GM21526 (cell line): Measurements from ENCODE around the gene SNAP25.

ENCODE experiments used
- ATAC-seq: cut with Tn5 transposase; IDR thresholded peaks from one replicate; pipeline ENCODE4 v1.9.1; 2021; ENCODE audit warnings: moderate library complexity; ENCODE audit not compliant: unreplicated experiment, low FRiP score

The SNAP25 gene

DNA sequence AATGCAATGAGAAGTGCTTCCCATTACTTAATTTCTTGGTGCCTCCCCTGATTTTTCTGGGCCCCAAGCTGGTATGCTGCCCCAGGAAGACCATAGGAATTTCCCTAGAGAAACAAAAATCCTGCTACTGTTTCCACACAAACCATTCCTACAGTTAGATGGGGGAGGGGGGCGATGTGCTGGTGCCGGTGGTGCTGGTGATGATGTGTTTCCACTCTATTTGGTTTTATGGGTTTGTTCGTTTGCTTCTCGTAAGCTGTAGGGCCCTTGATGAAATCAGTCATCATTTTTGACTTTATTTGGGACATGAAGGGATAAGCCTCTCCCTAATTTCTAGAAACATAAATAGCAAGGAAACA lies 110.2 kb downstream of the SNAP25 start:
- no peak for ATAC-seq

DNA sequence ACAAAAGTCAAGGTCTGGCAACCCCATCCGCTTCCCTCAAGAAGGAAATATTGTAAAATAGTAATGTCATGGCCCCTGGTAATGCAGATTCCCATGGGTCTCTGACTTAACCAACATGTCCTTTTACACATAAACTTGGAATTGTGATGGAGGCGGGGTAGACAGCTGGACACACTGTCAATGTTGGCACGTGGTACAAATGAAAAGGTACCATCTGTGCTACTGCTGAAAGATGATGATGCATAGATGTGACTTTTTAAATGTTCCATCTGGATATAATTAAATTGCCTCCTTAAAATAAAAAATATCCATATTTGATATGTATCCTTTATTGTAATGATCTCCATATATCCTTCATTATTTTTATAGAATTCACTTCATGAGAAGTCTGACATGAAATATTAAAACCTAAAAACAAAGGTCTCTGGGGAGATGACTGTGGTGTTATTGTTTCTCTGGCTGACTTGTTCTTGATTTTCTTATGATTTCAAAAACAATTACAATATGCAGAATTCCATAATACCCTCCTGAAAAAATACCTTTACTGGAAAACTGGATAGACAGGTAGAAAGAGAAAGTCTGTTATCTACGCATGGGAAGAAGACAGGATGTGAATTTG lies 110.9 kb downstream of the SNAP25 start:
- ATAC-seq = no peak

DNA sequence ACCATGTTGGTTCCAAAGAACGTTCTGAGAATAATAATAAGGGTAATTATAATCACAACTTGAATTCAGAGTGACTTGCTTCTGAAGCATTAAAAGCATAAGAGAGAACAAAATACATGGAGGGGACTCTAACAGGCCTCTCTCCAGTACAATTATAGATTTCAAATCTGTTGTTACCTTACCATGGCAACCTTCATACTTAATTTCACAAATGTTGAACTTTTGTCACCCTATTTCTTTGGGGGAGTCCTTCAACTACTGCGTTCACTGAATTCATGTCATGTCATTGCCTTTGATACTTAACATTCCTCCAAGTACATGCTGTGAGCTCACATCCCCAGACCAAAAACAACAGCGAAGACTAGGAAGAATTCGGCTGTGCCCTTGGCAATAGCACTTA lies 111.4 kb downstream of the SNAP25 start:
- no peak for ATAC-seq

DNA sequence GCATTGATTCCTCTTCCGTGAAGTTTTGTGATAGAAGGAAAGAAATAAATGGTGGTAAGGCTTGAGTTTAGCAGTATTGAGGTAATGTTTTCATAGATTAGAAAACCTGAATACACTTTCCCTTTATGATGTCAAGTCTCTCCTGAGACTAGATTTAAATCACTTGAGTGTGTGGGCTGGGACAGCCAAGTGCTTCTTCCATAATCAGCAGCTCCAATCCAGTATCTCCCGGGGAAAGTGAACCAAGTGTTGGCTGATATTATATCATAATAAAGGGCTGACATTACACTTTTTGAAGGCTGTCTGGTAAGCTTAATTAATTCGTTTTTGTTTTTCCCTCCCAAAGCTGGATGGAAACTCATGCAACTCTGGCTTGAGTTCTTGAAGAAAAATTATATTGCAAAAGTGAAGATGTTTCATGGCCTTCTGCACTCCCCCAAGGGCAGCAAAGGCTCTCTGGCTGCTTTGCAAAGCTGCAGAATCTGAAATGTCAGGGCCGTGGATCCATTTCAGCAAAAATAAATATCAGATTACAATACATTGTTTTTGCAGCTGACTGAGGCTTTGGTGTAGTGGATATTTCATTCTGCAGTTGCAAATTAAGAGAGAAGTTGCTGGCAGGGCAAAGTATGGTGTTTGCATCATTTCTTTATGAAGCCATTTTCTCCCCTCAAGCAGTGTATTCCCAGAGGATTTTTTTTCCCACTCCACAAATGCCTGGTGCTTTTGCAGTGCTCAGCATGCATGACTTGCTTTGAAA lies 114.2 kb downstream of the SNAP25 start:
- ATAC-seq = no peak

DNA sequence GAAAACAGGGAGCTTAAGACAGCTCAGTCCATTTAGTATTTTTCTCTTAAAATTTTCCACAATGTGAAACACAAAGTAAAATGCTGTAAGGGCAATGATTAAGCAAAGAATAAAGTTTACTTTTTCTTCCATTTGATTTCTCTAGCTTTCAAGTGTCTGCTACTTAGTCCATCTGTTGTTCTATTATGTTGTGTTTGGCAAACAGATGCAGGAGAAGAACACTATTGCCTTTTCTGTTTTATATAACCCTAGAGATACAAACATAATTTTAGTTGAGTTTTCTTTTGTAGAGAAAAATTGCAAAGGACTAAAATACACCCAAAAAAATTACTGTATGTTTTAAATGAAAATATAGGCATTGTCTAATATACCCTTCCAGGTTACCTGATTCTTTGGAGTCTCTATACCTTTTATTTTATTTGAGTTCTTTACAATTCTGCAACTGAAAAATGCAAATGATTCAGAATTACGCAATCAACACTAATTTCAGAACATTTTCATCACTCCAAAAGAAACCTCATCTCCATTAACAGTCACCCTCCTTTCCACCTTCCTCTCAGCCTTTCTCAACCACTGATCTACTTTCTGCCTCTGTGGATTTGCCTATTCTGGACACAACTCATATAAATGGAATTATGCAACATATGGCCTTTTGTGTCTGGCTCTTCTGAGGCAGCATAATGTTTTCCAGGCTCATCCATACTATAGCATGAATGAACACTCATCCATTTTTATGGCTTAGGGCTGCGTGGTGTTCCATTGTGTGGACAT lies 118.5 kb downstream of the SNAP25 start:
- no peak for ATAC-seq

DNA sequence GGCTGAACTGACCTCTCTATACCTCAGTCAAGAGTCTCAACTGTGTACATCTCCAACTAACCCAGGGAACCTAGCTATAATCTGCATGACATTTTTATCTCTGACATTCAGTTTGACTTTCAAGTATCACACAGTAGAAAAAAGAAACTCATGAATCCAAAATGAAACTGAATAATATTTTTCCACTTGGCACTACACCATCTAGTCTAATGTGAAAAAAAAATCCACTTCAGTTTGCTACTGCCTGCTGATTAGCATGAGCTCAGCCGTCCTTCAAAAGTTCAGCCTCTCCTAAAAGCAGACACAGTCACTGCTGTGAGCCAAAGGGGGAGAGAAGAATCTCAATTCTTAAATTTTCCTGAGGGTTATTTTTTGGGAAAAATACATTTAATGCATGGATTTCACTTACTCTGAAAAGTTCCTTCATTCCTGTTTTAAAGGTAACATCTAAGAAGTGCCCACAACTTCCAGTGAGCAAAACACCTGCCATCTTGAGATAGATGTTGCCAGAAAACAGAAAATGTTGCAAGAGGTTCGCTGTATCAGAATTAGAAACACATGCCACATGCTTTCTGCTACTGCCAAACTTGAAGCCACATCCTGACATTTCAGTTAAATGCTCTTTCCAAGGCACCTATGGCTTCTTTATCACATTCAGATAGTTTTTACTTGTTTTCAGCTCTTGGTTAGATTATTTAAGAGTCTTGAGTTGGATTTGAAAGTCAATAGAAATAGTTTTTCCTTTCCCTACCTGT lies 120.0 kb downstream of the SNAP25 start:
- ATAC-seq = no peak

DNA sequence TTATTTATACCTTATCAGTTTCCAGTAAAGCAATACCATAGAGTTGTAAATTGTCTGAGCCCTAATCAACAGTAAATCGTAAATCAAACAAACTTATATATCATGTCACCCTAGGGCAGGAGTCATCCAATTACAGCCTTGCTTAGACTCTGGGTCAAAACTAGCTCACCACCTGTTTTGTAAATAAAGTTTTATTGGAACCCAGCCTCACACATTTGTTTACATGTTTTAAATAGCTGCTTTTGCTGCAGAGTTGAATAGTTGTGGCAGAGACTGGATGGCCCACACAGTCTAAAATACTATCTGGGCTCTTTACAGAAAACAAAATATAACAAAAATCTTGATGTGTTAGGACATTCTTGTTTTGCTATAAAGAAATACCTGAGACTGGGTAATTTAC lies 121.0 kb downstream of the SNAP25 start:
- ATAC-seq = no peak

DNA sequence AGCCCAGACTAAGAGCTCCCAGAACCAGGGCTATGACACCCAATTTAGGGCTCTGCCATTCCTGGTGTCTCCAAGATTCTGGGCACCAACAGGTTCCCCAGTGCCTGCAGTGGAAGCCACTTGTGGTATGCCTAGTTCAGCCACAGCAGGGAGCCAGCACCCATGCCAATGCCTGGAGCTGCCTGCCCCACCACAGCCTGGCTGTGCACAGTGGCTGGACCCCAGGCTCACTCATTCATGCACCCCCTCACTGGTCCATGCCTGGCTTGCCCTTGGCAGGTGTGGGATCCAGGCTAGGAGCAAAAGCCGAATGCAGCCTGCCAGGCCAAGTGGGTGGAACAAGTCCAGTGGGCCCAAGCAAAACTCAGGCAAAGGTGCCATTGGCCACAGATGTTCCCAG lies 123.5 kb downstream of the SNAP25 start:
- ATAC-seq = no peak

DNA sequence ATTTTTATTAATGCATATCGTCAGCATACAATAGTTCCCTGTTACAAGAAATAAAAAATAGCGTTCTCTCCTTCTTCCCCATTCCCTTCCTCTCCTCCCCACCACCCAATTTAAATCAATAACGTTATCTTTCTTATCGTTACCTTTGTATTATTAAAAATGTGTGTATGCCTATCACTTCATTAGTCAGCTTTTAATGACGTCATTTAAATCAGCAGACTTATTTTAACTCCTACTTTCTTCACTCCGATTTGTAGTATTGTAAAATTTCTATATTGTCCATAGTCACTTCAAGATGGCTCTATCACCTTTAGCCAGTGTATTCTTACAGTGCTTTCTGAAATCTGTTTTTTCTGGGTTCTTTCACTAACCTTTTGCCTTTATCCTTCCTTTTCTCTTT lies 126.3 kb downstream of the SNAP25 start:
- ATAC-seq = no peak

DNA sequence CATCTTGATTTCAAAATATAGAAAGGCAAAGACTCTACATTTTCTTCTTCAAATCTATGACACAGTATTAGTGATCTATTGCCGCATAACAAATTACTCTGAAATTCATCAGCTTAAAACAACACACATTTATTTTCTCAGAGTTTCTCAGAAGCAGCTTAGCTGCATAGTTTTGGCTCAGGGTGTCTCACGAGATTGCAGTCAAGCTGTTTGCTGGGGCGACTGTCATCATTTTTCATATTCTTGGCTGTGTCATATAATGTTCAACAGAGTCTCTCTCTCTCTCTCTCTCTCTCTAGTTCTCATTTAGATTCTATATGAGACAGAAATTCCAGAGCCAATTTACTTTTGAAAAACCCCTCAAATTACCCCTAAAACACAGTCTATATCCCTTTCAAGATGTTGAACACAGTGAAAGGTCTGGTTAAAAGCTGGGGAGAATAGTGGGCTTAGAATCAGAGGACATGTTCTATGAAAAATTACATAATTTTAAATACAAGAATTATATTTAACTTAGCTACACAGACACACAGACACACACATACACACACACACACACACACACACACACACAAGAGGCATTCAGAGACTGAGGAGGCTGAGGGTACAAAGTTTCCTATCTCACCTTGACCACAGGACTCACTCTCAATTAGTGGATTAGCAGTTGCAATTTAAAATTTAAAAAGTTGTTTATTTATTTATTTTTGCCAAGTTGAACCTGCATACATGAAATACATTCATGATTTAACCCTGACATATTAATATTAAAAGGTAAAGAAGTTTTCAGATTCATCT lies 128.7 kb downstream of the SNAP25 start:
- ATAC-seq = no peak

DNA sequence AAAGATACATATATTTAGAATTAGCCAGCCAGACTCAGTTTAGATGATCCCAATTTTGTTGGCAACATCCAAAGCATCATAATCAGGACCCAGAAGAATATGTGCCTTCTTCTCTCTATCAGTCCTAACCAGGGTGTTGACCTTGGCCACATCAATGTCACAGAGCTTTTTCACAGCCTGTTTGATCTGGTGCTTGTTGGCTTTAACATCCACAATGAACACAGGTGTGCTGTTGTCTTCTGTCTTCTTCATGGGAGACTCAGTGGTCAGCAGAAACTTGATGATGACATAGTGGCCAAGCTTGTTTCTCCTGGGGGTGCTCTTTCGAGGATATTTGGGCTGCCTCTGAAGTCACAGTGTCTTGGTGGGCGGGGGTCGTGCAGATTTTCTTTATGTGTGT lies 130.5 kb downstream of the SNAP25 start:
- ATAC-seq = no peak

DNA sequence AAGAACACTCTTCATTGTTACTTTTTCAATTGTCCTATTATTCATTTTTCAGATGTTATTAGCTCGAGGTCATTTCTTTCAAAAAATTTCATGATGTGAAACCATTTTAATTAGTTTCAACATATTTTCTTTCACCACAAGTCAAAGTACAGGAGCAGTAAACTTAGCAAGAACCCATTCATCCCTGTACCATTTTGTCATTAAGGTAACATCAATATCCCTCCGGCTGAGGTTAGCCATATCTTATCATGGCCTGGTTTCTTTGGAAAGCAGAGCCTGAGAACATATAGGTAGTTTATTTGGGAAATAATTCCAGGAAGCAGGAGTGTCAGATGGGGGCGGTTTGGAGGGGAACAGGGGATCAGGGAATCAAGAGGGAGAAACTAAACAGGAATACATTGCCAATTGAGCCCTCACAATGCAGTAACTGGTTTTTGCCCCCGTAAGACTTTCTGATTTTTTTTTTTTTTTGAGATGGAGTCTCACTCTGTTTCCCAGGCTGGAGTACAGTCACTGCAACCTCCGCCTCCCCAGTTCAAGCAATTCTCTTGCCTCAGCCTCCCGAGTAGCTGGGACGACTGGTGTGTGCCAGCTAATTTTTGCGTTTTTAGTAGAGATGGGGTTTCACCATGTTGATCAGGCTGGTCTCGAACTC lies 131.7 kb downstream of the SNAP25 start:
- no peak for ATAC-seq

DNA sequence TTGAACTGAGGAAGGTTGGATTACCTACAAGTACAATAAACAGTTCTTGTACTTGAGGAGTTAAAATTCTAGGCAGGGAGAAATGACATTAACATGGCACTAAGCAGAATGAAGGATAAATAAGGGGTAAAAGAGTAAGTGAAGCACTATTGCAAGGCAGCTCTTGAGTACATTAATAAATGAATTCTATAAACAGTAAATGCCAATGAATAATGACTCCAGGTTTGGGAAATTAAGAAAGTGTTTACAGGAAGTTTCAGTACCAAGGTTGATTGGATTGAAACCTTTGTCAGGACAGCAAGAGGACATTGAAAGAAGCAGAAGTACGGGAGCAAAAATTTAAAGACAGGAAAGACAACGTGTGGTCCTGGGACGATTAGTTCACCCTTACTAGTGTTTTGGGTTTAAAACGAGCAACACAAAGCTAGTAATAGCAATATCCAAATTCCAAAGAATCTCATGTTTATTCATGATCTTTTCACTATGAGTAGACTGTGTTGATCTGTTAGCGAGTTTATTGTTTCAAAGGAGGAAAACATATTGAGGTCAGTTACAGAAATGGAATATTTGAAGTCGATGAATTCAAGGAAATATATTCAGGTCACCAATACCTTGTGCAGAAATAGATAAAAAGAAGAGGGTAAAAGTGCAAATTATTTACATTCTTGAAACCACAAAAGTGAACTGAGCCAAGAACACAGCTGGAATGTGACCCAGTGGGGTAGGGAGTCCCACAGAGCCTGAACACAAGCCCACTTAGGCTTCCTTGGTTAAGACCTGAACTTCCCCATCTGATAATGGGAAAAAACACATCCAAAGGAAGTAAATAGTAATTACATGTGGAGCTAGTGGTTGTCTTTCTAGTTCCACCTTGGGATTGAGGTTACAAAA lies 134.5 kb downstream of the SNAP25 start:
- no peak for ATAC-seq

DNA sequence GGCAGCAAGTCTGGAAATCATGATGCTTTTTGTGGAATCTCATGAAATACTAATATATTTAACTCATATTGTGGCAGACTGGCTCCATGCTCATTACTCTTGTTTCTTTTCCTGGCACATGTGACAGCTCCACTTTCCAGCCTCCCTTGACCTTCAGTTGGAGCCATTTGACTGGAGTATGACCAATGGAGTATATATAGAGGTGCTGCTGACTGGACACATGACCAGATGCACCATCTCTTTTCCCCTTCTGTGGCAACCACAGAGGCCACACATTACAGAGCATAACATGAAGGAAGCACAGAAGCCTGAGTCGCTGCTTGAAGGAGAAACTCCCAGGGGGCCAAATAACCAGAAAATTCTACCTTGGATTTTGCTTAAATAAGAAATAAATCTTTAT lies 138.0 kb downstream of the SNAP25 start:
- no peak for ATAC-seq
